ENCODE data around the gene NUDT15.

NUDT15 gene

DNA sequence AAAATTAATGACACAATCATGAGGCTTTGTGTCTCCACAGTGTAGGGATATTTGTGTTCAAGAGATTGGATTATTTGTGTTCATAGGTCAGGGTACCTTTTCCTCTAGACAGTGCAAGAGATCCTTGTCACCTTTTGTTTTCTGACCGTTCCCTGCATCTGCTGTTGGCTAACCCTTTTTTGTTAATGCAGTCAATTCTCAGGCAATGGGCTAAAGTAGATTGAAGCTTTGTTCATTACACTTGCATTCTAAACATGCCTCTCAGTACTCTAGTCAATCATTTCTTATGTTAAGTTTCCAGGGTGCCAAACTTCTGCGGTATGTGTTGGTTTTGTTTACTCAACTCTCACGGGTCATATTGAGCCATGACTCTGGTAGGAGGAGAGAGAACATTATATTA, 59.1 kb downstream of the NUDT15 start:
- DNase-seq (ENCODE audit: low read depth in 4 of 4, low spot score in 1 of 4): no peak
